Cerebellar nuclear complex (tissue), 1 donor: ENCODE data around the gene CXCL10.
"Not testable (repeated sequence)": the region's sequence is repeated elsewhere in the genome, so short reads cannot be mapped to it uniquely, and the experiment has no call there.

Experiments used
- DNase-seq, 2 experiments: peaks; one replicate each; lab custom pipeline; 2025; lab: John Stamatoyannopoulos, UW

Gene CXCL10

DNA sequence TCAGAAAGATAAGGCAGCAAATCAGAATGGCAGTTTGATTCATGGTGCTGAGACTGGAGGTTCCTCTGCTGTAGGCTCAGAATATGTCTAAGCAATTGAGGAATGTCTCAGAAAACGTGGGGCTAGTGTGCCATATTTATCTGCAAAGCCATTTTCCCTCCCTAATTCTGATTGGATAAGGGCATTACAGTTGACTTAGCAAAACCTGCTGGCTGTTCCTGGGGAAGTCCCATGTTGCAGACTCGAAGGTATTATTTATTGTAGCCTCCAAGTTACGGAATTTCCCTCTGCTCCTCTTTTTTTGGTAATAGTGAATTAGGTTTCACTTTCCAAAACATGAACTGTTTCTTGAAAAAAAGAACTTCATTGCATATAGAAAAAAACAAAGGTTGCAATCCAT lies at the start of gene CXCL10:
CXCL10 (minus strand) TSS at position 109 of the 400 bp plus-strand sequence; CDS start at position 43, 66 bp downstream.
- DNase-seq, result no peak

DNA sequence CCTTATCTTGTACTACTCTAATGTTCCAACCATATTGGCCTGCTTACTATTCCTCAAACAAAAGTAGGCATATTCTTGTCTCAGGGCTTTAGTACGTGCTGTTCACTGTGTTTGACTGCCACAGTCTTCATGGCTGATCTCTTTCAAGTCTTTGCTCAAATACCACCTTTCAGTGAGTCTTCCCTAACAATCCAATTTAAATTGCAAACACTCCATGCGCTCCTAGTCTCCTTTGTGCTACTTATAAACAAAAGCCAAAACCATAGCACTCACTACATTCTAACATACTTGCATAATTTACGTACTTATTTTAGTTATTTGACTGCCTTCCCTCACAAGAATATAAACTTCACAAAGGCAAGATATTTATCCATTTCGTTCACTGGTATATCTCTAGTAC lies 49.5 kb upstream of the CXCL10 start:
- DNase-seq, result no peak

DNA sequence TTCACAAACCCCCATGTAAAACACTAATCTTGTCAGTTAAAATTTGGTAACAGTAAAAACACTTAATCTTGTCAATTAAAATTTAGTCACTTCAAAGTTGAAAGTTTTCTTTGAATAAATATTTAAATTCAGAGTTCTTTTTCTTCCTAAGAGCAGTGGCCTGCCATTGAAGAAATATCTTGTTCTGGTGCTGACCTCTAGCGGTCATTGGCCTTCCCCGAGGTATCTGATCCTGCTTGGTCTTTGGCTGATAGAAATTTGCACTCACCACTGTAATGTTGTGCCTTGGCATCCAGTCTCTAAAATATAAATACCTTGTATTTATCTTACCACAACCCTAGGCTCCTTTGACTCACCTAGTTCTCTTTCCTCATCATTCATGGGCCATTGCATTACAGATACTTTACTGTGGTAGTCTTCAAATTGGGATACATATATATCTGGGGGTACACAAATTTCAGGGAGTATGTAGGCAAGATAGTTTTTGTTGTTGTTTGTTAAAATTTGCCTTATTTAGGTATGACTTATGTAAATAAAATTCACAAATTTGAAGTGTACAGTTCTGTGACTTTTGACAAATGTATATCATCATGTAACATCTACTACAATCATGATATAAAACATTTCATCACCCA lies 44.5 kb upstream of the CXCL10 start:
- DNase-seq, result no peak

DNA sequence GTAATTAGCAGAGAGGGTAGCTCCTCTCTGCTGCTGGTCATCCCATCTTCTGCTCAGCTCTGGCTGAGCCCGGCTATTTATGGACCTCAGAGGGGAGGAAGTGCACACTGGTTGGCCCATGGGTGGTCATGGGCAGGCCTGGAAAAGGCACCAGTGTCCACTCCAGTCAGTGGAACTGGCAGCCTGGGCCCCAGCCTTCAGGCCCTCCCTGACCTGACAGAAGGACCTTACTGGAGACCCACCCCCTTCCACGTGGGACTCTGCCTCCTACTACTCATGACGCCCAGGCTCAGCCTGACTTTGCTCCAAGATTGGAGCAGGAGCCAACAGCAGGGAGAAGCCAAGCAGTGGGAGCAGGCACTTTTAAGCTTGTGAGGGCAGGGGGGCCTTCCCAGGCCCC lies 43.2 kb upstream of the CXCL10 start:
- no peak for DNase-seq

DNA sequence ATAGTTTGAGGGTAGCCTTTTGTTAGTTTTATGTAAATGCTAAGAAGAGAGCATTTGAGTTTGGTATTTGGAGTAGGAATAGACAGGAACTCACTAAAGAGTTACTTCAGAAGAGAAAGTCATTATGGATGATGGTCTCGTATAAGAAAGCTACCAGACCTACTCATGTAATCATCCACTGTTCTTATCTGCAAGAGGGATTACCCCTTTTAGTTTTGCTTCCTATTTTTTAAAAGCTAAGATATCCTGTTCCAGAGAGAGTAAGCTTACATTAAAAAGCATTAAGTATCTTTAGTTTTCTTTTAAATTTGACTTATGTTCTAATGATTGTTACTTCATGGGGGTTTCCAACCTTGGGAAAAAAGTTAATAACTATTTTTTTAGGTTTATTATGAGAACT lies 38.7 kb upstream of the CXCL10 start:
- no peak for DNase-seq

DNA sequence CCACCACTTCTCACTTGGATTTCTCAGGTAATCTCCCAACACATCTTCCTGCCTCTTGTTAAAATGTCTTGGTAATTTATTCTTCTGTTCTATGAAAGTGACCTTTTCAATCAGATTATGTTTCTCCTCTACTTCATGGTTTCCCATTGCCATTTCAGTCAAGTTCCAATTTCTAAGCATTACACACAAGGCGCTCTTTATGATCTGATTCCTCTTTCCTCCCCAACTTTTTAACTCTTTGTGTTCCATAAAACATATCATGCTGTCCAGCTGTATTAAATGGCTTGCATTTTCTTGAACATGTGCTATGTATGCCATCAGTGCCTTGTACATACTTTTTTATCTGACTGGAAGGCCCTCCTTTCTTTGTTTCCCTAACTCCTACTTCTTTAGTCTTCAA lies 38.1 kb upstream of the CXCL10 start:
- no peak for DNase-seq

DNA sequence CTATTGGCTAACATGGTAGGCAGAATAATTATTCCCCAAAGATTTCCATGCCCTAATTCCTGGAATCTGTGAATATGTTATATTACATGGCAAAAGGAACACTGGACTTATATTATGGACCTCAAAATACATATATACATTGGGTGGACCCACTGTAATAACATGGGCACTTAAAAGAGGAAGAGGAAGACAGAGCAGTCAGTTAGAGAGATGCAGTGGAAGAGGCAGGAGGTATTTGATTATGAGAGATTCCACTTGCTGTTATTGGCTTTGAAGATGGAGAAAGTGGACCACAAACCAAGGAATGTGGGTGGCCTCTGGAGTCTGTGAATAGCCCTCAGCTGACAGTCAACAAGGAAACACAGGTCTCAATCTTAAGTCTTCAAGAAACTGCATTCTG lies 37.2 kb upstream of the CXCL10 start:
- DNase-seq, result no peak

DNA sequence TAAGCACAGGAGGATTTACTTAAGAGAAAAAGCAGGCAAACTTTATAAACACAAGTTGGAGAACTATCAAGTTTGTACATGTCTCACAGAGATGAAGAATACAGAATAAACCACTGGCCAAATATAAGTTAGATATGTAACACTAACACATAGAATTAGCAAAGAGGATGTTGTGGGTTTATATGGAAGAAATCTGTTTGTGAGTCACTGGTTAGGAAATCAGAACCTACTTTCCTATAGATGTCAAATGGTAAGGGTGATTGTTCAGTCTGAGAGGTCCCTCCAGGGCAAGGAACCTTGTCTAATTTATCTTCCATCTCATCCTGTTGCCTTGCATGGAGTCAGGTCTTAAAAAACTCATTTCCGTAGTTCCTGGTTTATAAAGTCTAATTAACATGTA lies 36.5 kb upstream of the CXCL10 start:
- DNase-seq, result no peak

DNA sequence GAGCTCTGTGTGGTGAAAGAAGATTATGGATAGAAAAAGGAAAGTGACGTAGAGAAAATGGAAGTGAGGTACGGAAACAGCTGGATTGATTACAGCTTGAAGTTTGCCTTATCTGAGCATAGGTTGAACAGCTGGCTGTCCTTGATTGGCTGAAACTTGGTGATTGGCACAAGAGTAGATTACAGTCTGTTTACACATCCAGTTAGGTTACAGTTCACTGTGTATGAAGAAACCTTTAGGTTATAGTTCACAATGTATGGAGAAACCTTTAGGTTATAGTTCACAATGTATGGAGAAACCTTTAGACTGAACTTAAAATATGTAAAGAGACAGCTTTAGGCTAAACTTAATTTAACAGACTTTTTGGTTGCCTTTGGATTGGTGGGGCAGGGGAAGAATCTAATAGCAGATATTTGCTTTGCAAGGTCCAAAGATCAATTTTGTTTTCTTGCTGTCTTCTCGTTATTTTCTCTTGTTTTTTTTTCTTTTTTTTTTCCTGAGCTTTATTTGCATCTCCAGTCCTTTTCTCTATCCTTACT lies 35.7 kb upstream of the CXCL10 start:
- no peak for DNase-seq

DNA sequence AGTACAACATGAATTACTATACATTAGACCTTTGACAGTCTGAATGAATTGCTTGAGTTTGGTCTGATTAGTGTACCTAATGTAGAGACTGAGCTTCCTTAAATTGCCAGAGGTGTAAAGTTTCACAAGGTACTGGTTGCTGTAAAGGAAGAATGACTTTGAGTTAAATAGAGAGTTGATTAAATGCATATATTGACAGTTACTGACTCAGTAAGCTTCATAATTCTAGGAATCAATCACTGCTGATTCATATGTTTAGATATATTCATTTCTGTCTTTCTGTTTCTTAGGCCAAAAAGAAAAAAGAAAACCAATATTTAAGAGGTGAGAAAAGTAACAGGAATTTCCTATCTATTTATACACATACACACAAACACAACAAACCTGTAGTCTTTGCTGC lies 35.0 kb upstream of the CXCL10 start:
- no peak for DNase-seq

DNA sequence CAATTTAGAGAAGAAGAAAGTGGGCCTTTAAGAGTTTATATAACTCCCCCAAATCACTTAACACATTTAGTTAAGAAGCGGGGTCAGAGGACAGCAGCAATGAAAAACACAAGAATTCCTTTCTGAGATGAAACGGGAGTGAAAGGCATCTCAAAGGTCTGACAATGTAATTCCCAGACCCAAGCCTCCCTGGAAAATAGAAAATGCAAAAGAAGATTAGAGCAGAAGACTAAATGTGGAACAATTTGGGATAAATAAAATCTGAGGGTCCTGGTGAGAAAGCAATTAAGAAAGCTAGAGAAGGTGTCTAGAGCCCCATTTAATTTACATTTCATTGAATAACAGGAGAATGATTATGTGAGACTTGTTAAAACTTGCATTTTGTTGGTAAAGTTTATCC lies 32.1 kb upstream of the CXCL10 start:
- DNase-seq, result no peak

DNA sequence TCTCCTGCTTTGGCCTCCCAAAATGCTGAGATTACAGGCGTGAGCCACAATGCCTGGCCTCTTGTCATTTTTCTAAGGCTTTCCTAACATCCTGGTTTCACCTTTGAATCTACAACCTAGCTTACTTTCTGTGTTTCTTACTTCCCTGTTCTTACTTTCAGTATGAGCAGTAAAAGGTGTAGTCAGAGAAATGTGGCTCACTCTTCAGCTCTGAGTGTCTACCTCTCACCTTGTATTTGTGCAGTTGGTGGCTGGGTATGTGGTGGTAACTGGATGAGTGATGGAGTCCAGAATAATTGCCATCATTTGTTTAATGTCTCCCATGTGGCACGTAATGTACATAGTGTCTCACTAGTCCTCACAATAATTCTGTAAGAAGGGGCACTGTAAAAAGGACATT lies 31.7 kb upstream of the CXCL10 start:
- DNase-seq, result no peak

DNA sequence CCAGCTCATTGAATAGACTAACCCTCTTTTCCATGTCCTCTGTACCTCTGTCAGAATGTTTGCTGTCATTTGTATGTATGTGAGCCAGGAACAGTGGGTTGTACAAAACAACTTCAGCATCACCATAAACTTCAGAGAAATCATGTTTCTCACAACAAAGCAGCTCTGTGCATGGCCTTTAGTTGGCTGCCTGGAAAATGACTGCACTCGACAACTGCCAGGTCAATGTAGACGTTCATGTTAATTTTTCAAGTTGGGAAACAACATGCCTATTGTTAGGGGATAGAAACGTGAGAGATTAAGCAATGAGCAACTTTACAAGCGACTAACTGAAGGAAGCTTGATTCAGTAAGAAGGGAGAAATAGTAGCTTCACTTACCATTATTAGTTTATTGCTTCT lies 30.4 kb upstream of the CXCL10 start:
- no peak for DNase-seq

DNA sequence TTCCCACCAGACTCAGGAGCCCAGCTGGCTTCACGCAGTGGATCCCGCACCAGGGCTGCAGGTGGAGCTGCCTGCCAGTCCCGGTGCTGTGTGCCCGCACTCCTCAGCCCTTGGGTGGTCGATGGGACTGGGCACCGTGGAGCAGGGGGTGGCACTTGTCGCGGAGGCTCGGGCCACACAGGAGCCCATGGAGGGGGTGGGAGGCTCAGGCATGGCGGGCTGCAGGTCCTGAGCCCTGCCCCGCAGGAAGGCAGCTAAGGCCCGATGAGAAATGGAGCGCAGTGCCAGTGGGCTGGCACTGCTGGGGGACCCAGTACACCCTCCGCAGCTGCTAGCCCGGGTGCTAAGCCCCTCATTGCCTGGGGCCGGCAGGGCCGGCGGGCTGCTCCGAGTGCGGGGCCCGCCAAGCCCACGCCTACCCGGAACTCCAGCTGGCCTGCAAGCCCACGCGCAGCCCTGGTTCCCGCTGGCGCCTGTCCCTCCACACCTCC lies 27.3 kb upstream of the CXCL10 start:
- not testable (repeated sequence) for DNase-seq

DNA sequence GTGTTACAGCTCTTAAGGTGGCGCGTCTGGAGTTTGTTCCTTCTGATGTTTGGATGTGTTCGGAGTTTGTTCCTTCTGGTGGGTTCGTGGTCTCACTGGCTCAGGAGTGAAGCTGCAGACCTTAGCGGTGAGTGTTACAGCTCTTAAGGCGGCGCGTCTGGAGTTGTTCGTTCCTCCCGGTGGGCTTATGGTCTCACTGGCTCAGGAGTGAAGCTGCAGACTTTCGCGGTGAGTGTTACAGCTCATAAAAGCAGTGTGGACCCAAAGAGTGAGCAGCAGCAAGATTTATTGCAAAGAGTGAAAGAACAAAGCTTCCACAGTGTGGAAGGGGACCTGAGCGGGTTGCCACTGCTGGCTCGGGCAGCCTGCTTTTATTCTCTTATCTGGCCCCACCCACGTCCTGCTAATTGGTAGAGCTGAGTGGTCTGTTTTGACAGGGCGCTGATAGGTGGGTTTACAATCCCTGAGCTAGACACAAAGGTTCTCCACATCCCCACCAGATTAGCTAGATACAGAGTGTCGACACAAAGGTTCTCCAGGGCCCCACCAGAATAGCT lies 26.6 kb upstream of the CXCL10 start:
- not testable (repeated sequence) for DNase-seq

DNA sequence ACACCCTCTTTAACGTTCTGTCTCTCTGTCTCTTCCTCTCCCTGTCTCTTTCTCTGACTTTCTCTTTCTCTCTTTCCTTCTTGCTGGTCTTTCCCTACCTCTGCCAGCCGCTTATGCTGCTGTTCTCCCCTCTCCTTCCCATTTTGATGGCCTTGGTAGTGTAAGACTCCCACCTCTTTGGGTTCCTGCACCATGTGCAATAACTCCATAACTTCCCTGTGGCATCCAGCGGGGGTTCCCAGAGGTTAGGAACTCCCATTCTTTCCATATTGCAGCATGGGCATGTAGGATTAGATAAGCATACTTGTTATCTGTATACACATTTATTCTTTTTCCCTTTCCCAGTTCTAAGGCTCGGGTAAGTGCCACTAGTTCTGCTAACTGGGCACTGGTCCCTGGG lies 21.4 kb upstream of the CXCL10 start:
- DNase-seq, result not testable (repeated sequence)

DNA sequence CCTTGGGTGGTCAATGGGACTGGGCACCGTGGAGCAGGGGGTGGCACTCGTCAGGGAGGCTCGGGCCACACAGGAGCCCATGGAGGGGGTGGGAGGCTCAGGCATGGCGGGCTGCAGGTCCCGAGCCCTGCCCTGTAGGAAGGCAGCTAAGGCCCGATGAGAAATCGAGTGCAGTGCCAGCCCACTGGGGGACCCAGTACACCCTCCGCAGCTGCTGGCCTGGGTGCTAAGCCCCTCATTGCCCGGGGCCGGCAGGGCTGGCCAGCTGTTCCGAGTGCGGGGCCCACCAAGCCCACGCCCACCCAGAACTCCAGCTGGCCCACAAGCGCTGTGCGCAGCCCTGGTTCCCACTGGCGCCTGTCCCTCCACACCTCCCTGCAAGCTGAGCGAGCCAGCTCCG lies 20.0 kb upstream of the CXCL10 start:
- DNase-seq, result not testable (repeated sequence)

DNA sequence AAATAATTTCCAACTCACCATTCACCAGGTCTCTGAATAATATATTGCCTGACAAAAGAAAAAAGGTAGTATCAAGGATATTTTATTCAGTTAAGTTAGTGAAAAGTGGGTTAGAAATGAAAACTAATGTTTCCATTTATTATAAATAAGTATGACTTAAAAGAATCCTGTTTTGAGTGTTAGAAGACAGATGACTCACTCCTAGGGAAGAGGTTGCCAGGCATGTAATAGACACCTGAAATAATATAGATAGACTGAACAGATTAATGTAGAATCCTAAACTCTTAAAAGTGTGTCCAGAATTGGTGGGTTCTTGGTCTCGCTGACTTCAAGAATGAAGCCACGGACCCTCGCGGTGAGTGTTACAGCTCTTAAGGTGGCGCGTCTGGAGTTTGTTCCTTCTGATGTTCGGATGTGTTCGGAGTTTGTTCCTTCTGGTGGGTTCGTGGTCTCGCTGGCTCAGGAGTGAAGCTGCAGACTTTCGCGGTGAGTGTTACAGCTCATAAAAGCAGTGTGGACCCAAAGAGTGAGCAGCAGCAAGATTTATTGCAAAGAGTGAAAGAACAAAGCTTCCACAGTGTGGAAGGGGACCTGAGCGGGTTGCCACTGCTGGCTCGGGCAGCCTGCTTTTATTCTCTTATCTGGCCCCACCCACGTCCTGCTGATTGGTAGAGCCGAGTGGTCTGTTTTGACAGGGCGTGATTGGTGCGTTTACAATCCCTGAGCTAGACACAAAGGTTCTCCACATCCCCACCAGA lies 19.1 kb upstream of the CXCL10 start:
- not testable (repeated sequence) for DNase-seq

DNA sequence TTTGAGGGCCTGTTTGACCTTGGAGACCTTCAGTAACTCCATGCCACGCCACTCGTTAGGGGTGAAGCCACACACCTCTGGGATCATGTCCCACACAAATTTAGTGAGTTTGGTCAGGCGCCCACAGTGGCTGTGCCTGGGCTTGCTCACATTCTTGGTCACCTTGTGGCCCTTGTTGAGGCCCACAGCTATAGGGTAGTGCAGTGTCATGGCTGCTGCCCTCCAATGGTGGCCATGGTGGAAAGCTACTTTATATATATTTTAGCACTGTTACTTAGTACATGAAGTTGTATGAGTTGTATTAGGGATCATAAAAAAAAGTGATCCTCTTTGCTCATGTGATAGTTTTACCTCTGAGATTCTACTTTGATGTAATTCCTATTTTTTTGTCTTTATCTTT lies 13.6 kb upstream of the CXCL10 start:
- DNase-seq, result no peak

DNA sequence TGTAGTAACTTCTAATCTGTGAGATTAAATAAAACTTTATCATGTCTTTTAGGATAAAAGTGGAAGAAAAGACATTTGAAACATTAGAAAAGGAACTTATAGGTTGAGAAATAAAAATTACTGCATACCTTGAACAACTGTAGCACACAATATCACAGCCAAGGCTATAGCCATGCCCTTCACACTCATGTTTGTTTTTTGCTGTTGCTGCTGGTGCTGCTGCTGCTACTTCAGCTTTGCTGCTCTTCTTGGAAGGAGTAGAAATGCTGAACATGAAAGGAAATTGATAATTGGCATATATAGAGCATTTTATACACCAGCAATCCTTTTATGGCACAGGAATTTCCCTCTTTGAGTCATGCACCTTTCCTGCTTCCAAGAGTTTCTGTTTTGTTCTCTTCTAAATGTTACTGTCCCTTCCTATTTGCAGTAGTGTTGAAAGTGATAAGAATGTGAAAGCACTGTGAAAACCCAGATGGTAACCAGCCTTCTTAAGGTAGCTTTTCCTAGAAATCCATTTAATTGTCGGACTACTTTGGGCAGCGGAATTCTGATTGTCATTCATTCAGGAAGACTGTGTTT lies 12.6 kb upstream of the CXCL10 start, which contains the start of gene CXCL11:
CXCL11 (minus strand) TSS at position 272 of the 582 bp plus-strand sequence; CDS start at position 189, 83 bp downstream.
- DNase-seq, result no peak

DNA sequence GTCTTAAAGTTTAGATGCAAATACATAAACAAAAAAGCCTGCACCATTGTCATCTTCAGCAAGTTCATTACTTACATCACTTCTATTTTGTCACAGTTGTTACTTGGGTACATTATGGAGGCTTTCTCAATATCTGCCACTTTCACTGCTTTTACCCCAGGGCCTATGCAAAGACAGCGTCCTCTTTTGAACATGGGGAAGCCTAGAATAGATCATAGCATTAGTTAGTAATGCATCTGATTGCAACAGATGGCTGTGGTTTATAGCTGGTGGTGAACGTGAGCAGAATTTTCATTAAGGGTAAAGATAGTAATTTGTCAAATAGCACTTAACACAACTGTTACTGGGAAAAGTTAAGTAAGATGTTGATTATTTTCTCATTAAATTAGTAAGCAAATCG lies 11.8 kb upstream of the CXCL10 start:
- no peak for DNase-seq

DNA sequence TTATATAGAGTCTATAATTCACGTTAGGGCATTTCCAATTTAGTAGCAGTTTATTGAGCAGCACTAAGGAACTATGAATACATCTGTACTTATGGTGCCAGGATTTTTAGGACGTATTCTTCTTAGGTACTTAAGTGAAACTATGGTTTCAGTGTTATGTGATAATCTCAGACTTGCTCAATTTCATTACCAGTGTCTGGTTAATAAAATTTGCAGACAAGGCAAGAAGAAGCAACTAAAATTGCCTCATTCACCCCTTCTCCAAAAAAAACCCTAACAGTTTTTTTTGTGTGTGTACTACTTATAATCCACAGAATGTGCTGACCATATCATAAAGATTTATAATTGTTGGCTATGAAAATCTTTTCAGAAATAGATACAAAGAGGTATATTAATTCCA lies 6.0 kb upstream of the CXCL10 start:
- no peak for DNase-seq
